ENCODE measurements around the gene ADAMTS8. TPM values are rescaled to one million over a fixed set of nuclear protein-coding genes. Genes with fewer than 3 reads are reported as not detected.

The ADAMTS8 gene
- total and polyA plus RNA-seq, 9 of the 15 experiments (the other 6 are each of a cell fraction or from before 2014, with no cell fraction given): not detected

GRCh38 chr11:130429120-130429681, 792 bp upstream of the ADAMTS8 start:
- ChIA-PET POLR2A (interaction anchor here (0.6 kb wide), 1 partner anchor 732 kb away, joined by 3 read pairs; no protein-coding TSS in a partner anchor), CTCF (ENCODE audit: low intra/inter-chr PET ratio) (no interaction called here)
- no peak for ATAC-seq
- in situ Hi-C loops (cut with MboI): loop anchor here (10.0 kb wide), 1 partner anchor 214 kb away; no protein-coding TSS in a partner anchor
- FAIRE-seq: no peak
- peaks cover 0 to 8% of the 10 kb centered on the region in 2 experiments; a peak in 2 of 5 replicates for H3K4me1 ChIP-seq (replicated peaks in 1 of 2; ENCODE audit: control insufficient read depth in 2 of 2, insufficient read depth in 2 of 2, low read length in 2 of 2)
- BruUV-seq (replicated peaks): no TSS peak
- no peak overlapping the region for H3K4me2 ChIP-seq (ENCODE audit: insufficient read depth, low read length)
- 0% methylated on average over 2 of the region's 2 CpGs for WGBS (ENCODE audit: insufficient coverage, low coverage, missing lambda C conversion rate)
- no peak overlapping the region for H3K9ac ChIP-seq (ENCODE audit: insufficient read depth in 1 of 2, low read depth in 2 of 2, low read length in 2 of 2)
- no peak overlapping the region for H3K4me3 ChIP-seq
- no peaks in the 10 kb centered on the region for H3K9me1 ChIP-seq (ENCODE audit: control insufficient read depth, insufficient read depth, low read length)
- no peak for TF ChIP-seq ZC3H11A (IDR thresholded peaks at IDR 0.05; ENCODE audit: low read depth, low read length)
- no peak for TF ChIP-seq CREBBP (IDR thresholded peaks at IDR 0.05; ENCODE audit: low read depth, low read length)
- TF ChIP-seq, protein P1, sequence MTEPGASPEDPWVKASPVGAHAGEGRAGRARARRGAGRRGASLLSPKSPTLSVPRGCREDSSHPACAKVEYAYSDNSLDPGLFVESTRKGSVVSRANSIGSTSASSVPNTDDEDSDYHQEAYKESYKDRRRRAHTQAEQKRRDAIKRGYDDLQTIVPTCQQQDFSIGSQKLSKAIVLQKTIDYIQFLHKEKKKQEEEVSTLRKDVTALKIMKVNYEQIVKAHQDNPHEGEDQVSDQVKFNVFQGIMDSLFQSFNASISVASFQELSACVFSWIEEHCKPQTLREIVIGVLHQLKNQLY (CRISPR knock-in tag; conservative IDR thresholded peaks at IDR 0.05): no peak
- TF ChIP-seq SFPQ (IDR thresholded peaks at IDR 0.05; ENCODE audit: low read depth, low read length): no peak
- TF ChIP-seq ZNF140 (CRISPR knock-in tag; IDR thresholded peaks at IDR 0.05): no peak
- no peak for TF ChIP-seq PKNOX1 (IDR thresholded peaks at IDR 0.05)
- TF ChIP-seq SMARCA5 (IDR thresholded peaks at IDR 0.05): no peak
- TF ChIP-seq MXI1 (IDR thresholded peaks at IDR 0.05; ENCODE audit: low read depth, low read length): no peak
- no peak for TF ChIP-seq SNRNP70 (optimal IDR thresholded peaks at IDR 0.05; ENCODE audit: low read depth, low read length)
- TF ChIP-seq ZNF695 (CRISPR knock-in tag; IDR thresholded peaks at IDR 0.05): no peak
- TF ChIP-seq, protein P2, sequence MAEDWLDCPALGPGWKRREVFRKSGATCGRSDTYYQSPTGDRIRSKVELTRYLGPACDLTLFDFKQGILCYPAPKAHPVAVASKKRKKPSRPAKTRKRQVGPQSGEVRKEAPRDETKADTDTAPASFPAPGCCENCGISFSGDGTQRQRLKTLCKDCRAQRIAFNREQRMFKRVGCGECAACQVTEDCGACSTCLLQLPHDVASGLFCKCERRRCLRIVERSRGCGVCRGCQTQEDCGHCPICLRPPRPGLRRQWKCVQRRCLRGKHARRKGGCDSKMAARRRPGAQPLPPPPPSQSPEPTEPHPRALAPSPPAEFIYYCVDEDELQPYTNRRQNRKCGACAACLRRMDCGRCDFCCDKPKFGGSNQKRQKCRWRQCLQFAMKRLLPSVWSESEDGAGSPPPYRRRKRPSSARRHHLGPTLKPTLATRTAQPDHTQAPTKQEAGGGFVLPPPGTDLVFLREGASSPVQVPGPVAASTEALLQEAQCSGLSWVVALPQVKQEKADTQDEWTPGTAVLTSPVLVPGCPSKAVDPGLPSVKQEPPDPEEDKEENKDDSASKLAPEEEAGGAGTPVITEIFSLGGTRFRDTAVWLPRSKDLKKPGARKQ (CRISPR knock-in tag; IDR thresholded peaks at IDR 0.05): no peak
- H3K27ac ChIP-seq (ENCODE audit: extremely low read depth, low read depth, low read length): no peak overlapping the region
- no peaks in the 10 kb centered on the region for H3K36me3 ChIP-seq (ENCODE audit: control insufficient read depth, insufficient read depth, low read length)
- DNase-seq (ENCODE audit: extremely low read depth in 1 of 4, low spot score in 3 of 4): no peak
- no peak overlapping the region for H2AFZ ChIP-seq (ENCODE audit: low read depth, low read length)
- intact Hi-C loops (cut with micrococcal nuclease): no loop called here
- peaks cover 28 to 51% of the 10 kb centered on the region in 2 experiments for H3K27me3 ChIP-seq (ENCODE audit: control insufficient read depth in 2 of 2, insufficient read depth in 2 of 2, low read length in 2 of 2)
- peaks cover 14% of the 10 kb centered on the region; the same call in 1 of the 2 replicates for H4K20me1 ChIP-seq (replicated peaks; ENCODE audit: control insufficient read depth, insufficient read depth, low read length)
- no peaks in the 10 kb centered on the region for H3K9me3 ChIP-seq (replicated peaks; ENCODE audit: control insufficient read depth, insufficient read depth, low read depth, low read length)
- no peaks in the 10 kb centered on the region for H3K79me2 ChIP-seq (ENCODE audit: control insufficient read depth, insufficient read depth, low read length)
